Upper lobe of left lung (tissue), 4 donors: ENCODE measurements around the gene TMEM178B.

Experiments used
- CTCF ChIP-seq, 6 experiments: fragments of 450-650 bp in 4 of 6; fragments of 200-600 bp in 2 of 6; sonication (generic) in 2 of 6; IDR thresholded peaks; one replicate each; pipeline ENCODE4 v1.5.1; 2016 to 2019; ENCODE audit warnings: antibody characterized with exemption in 6 of 6
- POLR2A ChIP-seq, 4 donors: fragments of 450-650 bp; IDR thresholded peaks; one replicate each; pipeline ENCODE4 v1.5.1; 2016 to 2017; ENCODE audit warnings: antibody characterized with exemption in 4 of 4, mild to moderate bottlenecking in 2 of 4

- TF ChIP-seq CTCF (IDR thresholded peaks at IDR 0.05), result no peak
- no peak for TF ChIP-seq POLR2A (IDR thresholded peaks at IDR 0.05)
Measured at GRCh38 chr7:141208539-141208938, 134.7 kb downstream of the TMEM178B start.
